Heart left ventricle (tissue), 13 donors: ENCODE data around the gene ALDH4A1.

Experiments
- CTCF ChIP-seq, 12 donors: fragments of 200-600 bp; sonication (generic) in 4 of 12; IDR thresholded peaks; one replicate each; pipeline versions ENCODE4 v1.5.0 to v1.8.0; 2018 to 2022; ENCODE audit warnings: antibody characterized with exemption in 12 of 12, mild to moderate bottlenecking in 5 of 12
- POLR2A ChIP-seq, 2 donors: fragments of 450-650 bp; IDR thresholded peaks; one replicate each; pipeline ENCODE4 v1.6.1; 2017; ENCODE audit warnings: antibody characterized with exemption in 2 of 2, mild to moderate bottlenecking in 2 of 2, moderate library complexity in 2 of 2
- donor health status: ischemic (EF 13 %, LVEDD 7.1; RV severe dilation, severe dysfunction).
- donor health status: DM: no; HTN: yes; CAD: no.
- donor health status: DM: no; HTN: no; CAD: no.
- donor health status: ischemic (EF 25% LVEDD 6.9; RV normal size, moderate dysfunction).
- donor health status: ischemic (EF 25% LVEDD 5.7; RV mildly dilated, moderate dysfunction).
- donor health status: ischemic (EF 35%, LVEDD 5.7; RV mildly dilated, moderate dysfunction).
- donor health status: nonischemic (EF 11% LVEDD 7.7; RV severe dilation, severe dysfunction).
- donor health status: DM: yes; HTN: yes; CAD: no.
- donor health status: PGD.
- donor health status: ischemic (EF 29% LVEDD 5.4; RV normal size, mild dysfunction).
- donor health status: nonischemic (EF 23%, LVEDD 6.1; RV moderate dilation, normal function).

GRCh38 chr1:18907917-18908845, 5.8 kb upstream of the ALDH4A1 start:
- TF ChIP-seq POLR2A (IDR thresholded peaks at IDR 0.05) (no peak), CTCF (IDR thresholded peaks at IDR 0.05) (no peak)
